Dedifferentiated amniotic fluid mesenchymal stem cell (primary cell): ENCODE data around the gene TBC1D9.
"Not testable (repeated sequence)": the region's sequence is repeated elsewhere in the genome, so short reads cannot be mapped to it uniquely, and the experiment has no call there.

Experiments used
- DNase-seq: peaks from one replicate; pipeline ENCODE4 v3.0.0-alpha.2; 2016; ENCODE audit errors: extremely low spot score

Gene TBC1D9

DNA sequence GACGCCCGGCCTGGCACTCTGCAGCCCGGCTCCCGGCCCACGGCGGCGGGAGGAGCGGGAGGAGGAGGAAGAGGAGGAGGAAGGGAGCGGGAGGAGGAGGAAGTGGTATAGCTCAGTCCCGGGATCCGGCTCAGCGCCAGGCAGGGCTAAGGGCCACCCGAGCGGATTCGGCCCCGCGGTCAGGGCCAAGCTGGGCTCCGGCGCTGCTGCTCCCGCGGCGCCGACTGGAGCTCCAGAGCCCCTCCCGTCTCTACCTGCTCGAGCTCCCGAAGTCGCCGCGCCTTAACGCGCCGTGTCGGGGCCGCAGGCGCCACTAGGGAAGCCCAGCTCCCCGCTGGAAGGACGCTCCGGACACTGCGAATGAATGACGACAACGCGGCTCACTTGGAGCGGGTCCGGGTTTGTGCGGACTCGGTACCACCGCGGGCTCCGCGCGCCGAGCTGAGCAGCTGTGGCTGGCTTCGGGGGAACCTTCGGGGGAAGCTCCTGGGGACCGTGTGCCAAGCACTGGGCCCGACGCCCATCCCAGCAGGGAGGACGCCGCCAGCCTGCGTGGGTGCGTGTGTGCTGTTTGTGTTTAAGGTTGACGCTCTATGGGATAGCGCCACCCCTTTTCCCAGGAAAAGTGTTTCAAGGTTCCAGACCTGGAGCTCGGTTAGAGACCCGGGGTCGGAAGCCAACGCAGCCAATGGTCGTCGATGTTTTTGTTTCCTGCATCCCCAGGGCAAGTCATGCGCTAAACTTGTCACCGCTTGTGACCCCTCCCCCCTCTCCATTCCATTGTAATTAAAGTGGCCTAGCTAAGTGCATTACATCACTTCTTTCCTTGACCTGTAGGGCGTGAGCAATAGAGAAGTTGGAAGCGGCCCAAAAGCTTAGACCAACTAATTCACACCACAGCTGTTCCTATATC is at the start of gene TBC1D9:
TSS of gene TBC1D9 (minus strand) at position 67 of the 913 bp plus-strand sequence. CDS start 340 bp downstream, outside the sequence.
- peak; percentile 60 for DNase-seq

DNA sequence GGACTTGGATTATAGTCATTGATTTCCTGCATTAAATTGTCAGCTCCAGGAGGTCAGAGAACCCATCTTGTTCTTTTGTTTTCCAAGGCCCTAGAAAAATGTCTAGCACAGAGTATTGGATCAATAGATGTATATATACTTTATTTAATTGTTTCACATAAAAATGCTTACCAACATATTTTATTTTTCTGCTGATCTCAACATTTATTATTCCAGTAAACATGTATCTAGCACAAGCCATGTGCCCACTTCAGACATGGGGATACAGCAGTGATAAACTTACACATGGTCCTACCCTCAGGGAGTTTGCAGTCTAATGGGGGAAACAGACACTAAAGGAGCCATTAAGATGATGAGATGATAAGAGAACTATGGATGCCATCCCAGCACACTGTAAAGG is 49.1 kb upstream of the TBC1D9 start:
- DNase-seq: no peak

DNA sequence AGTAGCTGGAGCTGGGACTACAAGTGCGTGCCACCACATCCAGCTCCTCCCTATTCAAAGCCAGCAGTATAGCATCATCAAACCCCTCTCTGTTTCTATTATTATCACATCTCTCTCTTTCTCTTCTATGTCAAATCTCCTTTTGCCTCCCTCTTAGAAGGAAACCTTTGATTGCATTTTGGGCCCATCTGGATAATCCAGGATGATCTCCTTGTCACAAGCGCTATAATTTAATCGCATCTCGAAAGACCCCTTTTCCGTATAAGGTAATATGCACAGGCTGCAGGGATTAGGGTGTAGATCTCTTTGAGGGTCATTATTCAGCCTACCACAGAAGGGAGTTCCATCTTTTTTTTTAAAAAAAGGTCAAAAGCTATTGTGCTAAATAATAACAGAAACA is 46.4 kb upstream of the TBC1D9 start:
- DNase-seq: no peak

DNA sequence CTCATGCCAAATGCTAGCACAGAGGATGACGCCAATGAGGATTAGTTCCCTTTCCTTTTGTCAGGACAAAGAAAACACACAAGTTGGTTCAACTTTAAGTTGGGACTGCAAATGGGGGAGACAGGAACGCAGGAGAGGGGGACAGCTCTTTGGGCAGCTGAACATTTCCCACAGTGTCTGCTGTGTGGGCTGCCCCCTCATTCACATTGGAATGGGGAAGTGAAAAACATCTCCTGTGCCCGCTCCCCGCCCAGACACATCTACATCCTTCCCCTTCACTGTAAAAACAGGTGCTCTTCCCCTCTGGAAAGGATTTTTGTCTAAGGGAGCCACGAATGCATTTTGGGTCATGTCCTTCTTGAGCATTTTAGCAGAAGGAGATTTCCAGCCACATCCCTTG is 44.5 kb upstream of the TBC1D9 start:
- no peak for DNase-seq

DNA sequence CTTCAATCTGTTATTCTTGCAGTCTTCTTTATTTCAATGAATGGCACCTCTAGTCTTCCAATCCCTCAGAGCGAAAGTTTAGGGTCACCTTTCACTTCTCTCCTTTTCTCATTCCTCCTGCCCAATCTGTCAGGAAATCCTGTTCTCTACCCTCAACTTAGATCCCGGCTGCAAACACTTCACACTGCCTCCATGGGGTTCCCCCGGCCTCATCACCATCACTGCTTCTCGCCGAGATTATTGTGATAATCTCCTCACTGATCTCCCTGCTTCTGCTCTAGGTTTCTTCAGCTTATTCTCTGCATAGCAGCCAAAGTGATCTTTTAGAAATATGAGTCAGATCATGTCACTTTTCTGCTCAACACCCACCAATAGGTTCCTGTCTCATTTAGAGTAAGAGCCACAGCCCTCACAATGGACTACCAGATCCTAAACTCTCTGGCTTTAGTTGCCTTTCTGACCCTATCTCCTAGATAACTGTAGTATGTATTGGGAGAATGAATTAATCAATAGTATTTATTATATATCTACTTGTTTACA is 43.6 kb upstream of the TBC1D9 start:
- DNase-seq: no peak

DNA sequence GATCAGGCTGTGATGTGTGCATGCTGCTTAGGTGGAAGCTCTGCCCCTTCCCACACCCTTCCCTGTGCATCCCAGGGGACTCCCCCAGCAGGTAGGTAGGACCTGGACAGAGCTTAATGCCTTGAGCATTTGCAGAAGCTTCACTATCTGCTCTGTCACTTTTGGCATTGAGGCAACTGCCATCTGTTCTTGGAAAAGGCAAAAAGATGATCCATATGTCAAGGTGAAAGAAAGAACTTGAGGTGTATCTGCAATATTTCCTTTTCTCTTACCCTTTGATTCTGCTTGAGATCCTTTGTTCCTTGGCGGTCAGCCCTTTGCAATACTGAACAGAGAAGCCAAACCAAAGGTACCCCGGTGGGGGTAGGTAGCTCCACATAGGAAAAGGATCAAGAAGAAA is 37.1 kb upstream of the TBC1D9 start:
- no peak for DNase-seq

DNA sequence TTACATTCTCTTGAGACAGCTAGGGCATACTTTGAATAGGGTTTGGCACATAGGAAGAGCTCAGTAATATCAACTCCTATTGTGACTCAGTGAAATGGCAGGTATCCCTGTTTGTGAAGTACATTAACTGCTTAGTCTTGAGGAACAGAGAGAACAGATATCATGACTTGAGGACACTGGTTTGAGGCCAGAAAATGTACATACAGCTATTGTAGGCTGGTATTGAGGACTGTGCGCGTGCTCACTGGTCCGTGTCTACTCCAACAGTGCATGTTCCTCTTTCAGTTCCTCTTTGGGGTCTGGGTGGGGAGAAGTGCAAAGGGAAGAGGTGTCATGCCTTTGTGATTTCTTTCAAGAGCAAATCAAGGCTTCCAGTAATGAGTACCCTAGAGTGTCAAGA is 34.6 kb upstream of the TBC1D9 start:
- DNase-seq: no peak

DNA sequence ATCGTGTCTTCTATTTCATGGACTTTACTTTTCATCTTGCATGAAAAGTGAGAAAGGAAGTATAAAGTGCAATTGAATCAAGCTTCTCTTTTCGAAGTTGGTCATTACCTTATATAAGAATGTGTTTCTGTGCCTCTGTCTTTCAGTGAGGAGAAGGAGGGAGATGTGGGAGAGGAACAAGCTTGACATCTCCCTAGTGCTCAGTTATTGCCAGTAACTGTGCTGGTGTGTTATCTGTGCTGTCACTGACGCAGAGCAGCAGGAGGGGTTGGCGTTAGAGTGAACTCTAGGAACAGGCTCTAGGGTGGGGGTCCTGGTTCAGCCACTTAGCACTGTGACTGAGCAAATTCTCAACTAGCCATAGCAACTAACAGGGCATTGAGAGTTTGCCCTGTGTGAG is 34.0 kb upstream of the TBC1D9 start:
- DNase-seq: no peak

DNA sequence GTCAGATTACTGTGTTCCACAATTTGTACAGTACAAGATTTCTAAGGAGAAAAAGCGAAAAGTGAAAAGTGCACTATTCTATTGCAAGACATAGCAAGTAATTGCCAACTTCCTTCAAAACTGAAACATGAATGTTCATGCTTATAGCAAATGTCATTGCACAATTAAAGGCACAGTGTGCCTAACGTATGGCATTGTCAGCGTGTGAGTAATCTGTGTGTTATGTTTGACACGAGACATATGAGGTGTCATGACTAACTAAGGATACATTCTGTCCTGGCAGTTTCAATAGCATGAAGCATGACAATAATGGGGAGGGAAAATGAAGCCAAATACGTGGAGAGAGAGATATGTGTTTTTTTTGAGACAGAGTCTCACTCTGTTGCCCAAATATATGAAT is 33.6 kb upstream of the TBC1D9 start:
- no peak for DNase-seq

DNA sequence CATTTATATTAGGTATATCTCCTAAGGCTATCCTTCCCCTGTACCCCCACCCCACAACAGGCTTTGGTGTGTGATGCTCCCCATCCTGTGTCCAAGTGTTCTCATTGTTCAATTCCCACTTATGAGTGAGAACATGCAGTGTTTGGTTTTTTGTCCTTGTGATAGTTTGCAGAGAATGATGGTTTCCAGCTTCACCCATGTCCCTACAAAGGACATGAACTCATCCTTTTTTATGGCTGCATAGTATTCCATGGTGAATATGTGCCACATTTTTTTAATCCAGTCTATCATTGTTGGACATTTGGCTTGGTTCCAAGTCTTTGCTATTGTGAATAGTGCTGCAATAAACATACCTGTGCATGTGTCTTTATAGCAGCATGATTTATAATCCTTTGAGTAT is 26.6 kb upstream of the TBC1D9 start:
- not testable (repeated sequence) for DNase-seq

DNA sequence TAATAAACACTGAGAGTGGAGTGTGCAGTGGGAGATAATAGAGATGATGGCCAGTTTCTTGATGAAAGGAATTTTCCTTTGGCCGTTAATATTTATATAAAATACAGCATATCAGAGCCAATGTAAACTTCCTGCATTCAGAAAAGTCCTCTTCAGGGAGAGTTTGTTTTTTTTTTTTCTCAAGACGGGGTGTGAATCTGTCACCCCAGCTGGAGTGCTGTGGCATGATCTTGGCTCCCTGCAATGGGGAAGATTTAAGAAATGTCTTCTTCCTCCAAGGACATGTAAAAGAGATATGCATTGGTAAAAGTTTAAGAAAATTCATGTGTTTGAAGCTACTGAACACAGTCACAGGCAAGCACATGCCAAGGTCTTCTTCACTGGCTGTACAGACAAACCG is 25.4 kb upstream of the TBC1D9 start:
- no peak for DNase-seq

DNA sequence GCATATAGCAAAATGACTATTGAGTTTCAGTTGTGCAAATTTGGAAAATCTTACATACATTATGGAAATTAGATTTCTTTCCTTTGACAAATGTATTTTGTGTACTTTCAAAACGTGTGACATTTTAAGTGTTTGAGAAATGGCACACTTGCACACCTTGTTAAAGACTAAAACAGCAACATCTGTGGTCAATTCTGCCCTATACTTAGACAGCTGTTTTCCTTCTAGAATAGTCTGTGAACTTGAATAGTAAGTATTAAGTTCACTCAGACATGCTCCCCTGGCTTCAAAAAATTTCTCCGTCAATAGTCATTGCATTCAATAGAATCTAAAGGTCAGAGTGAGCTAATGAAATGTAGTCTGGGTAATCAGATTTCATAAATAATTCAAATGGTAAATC is 21.7 kb upstream of the TBC1D9 start:
- DNase-seq: no peak

DNA sequence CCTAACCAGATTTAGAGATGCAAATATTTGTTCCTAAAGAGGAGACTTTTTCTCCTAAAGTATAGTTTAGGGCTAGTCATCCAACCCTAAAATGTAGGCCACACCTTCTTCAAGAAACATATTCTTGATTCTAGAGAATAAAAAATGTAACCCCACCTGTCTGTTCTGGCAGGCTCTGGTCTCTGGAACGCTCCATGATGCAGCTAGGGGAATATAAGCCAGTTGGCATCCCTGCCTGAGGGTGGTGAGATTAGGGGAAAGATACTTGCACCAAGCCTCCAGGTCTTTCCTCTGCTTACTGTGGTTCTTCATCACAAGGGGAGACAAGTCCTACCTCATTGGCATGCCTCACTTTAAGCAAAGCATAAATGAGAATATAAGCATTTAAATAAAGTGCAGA is 21.2 kb upstream of the TBC1D9 start:
- DNase-seq: no peak

DNA sequence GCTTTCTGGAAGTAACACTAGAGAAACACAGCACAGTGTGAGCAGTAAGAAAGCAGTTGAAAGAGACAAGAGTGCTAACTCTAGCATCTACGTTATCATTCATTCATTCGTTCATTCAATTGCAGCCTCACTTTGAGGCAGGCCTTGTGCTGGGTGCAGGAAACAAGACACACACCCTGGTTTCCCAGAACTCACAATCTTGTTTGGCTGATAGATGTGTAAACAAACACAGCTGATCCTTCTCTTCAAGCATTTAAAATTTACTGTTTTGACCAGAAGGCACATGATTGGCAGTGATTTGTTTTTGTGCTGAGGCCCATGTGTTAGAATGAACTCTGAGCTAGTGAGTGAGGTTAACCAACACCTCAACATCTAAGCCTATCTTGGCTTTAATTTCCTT is 20.4 kb upstream of the TBC1D9 start:
- no peak for DNase-seq

DNA sequence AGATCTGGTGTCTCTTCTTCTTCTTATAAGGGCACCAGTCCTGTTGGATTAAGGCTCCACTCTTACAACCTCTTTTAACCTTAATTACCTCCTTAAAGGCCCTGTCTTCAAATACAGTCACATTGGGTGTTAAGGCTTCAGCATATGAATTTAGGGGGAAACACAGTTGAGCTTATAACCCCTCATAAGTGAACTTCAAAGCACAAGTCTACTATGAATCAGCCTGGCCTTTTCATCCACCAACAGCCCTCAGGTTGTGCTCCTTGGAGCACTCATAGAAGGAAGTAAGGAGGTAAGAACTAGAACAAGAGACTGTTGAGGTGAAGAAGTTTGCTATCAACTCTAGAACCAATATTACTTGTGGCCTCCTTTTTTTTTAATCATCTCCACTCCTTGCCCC is 18.8 kb upstream of the TBC1D9 start:
- no peak for DNase-seq

DNA sequence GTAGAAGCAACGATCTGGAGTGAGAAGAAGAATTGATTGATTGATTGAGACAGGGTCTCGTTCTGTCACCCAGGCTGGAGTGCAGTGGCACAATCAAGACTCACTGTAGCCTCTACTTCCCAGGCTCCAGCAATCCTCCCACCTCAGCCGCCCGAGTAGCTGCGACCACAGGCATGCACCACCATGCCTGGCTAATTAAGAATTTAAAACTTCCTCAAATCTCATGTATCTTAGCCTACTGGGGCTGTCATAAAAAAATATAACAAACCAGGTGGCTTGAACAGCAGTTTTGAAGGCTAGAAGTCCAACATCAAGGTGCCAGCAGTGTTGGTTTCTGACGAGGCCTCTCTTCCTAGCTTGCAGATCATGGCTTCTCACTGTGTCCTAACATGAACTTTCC is 18.3 kb upstream of the TBC1D9 start:
- no peak for DNase-seq

DNA sequence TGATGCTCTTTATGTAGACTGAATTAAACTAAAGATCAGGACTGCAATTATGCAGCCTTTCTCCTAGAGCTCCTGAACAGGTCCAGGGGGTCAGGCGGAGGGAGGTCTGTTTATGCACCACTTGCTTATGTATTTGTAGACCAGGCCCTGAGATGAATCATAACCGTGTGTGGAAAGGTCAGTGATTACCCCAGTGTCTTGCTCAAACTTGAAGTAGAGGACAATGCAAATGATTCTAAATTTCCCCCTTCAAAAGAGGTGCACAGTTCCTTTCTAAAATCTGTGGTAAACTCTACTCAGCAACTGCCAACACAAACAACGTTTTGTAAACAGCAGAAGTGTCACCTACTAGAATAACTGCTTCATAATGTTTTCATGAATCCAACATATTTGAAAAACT is 13.0 kb upstream of the TBC1D9 start:
- DNase-seq: no peak

DNA sequence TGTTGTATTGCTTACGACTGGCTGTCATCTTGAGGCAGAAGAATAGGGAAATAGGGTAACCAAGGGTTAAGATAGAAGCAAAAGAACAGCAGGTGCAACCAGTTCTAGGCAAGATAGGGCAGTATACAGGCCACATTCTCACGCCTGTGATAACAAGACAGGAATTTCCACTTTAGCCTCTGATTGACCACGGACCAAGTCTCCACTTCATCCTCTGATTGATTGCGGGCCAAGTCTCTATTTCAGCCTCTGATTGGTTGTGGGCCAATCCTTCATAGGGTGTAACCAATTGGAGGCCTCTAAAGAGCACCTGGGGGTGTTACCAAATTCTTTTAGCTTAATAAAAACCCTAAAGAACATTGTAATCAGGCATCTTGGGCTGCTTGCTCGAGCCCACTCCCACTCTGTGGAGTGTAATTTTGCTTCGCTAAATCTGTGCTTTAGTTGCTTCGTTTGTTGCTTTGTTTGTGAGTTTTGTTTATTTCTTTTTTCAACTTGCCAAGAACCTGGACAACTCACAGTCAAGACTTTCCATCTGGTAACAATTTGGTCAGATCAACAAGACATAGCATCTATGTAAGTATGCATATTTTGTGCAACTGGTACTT is 8.7 kb upstream of the TBC1D9 start:
- DNase-seq: no peak

DNA sequence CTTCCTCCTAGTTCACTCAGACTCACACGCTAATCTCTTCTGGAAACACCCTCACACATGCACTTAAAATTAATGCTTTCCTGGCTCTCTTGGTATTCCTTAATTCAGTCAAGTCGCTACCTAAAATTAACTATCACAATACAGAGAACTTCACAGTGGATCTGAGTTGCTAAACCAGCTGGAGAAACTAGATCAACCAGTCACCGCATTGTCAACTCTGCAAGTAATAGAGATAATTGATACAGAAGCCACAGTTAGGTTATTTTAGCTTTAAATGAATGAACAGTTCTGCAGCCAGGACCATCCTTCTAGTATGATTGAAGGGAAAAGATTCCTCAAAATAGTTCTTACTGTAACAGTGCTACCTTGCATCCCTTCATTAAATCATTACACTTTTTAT is 6.0 kb upstream of the TBC1D9 start:
- no peak for DNase-seq

DNA sequence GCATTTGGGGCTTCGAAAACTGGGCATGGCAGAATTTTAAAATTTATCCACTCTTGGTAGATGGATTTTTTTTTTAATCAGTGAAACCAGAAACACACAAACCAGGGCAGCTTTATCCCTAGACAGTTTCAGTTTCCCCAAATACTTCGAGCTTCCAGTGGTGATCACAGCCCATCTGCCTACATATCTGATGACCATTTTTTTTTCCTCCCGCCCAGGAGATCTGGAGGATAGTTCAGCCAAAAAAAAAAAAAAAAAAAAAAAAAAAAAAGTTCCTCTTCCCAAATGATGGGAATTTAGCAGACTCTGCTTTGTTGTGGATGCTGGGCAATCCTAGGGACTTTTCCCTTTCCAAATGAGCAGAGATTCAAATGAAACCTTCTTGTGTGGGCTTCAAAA is 1.0 kb upstream of the TBC1D9 start:
- DNase-seq: peak; percentile 34

DNA sequence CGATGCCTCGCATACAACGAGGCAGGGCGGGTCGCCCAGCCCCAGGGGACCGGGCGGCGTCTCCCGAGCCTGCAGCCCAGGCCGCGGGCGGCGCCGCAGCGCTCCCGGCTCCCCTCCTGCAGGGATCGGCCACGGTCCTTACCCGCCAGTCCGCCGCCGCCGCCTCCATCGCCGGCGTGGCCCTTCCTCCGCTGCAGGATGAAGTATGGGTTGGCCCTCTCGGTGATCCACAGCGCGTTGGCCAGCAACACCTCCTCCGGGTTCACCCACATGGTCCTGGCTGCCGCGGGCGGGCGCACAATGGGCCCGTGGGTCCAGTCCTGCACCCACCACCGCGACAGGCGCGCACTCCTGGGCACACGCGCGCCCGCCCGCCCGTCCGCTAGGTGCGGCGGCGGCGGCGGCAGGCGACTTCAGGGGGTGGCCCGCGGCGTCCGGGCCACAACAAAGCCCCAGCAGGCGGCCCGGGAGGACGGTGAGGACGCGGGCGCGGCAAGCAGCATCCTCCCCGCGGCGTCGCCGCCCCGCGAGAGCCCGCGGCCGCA is 339 bp downstream of the TBC1D9 start:
- no peak for DNase-seq

DNA sequence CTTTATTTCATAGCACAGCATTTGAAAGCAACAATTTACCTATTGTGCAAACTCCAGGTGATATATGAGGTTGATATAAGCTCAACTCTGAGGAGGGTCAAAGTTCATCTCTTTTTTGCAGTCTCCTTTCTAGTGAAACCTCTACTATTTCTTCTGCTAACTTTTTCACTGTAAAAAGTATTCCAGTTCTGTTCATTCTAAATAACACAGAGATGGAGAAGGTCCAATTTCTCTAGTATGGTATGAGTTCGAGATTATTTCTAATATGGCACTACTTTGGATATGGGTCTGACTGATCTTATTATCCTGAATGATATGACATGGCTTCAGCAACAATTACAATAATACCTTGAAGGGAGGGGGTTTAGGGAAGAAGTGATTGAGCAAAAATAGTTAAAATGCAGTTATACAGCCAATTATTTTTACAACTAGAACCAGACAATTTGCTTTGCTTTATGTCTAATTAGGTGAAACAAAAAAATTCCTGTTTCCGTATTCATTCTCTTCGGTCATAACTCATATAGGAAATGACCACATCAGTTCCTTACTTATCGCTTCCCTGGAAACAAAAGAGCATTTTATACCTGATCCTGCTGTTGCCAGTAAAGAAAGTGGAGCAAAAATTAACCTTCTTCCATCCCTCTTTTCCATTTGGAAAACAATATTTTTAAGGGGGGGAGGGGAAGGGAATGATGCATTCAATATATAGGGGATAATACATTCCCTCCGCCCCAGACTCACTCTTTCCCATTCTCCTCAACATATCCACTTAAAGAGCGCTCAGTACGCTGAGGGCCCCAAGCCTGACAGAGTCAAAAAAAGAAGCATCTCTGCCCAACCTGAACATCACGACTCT is 1.0 kb downstream of the TBC1D9 start:
- no peak for DNase-seq
